Medulla oblongata (tissue), 1 donor: ENCODE measurements around the gene TUBB4A.
"Not testable (repeated sequence)": the region's sequence is repeated elsewhere in the genome, so short reads cannot be mapped to it uniquely, and the experiment has no call there.

Experiments
- DNase-seq: peaks from one replicate; pipeline ENCODE4 v3.0.0-alpha.2; 2015; ENCODE audit errors: extremely low spot score

TUBB4A gene

GRCh38 chr19:6524311-6524710, 22.2 kb upstream of the TUBB4A start:
- no peak for DNase-seq

GRCh38 chr19:6522712-6523111, 20.6 kb upstream of the TUBB4A start:
- DNase-seq = no peak

- DNase-seq = no peak
Measured at GRCh38 chr19:6521718-6522646, 19.9 kb upstream of the TUBB4A start.

DNA sequence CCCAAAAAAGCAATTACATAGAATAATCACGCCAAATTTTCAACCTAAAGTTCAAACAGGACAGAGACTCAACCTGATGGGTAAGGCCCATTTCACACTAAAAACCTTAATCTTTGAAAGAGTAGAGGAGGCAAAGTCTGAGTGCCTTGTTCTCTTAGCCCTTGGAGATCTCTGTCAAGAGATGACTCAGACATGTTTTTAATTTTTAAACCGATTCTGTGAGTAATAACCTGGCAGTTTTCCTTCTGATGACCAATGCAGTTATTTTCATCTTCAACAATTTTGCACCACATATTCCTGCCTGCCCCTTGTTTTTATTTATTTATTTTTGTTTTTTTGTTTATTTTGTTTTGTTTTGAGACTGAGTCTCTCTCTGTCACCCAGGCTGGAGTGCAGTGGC, 17.2 kb upstream of the TUBB4A start:
- no peak for DNase-seq

- no peak for DNase-seq
Measured at GRCh38 chr19:6518145-6518911, 16.2 kb upstream of the TUBB4A start.

- peak; percentile 95 for DNase-seq
Measured at GRCh38 chr19:6516659-6517291, 14.7 kb upstream of the TUBB4A start.

DNA sequence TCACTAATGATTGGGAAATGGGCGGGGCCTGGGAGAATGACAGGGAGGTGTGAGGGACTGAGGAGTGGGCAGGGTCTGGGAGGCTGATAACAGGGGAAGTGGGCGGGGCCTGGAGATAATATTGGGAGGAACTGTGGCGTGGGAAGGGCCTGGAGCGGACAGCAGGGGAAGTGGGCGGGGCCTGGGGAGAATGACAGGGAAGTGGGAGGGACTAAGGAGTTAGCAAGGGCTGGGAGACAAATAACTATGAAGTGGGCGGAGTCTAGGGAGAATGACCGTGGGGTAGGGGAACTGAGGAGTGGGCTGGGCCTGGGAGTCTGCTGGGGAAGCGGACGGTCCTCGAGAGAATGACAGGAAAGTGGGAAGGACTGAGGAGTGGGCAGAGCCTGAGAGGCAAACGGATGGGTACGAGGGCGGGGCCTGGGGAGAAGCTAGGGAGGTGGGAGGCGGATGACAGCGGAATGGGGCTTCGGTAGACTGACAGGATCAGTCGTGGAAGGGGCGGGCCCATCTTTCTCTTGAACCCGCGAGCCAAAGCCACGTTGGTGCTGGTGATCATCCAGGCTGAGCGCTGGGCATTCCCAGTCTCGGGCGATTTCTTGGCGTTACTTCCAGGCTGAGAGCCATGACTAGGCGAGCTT, 14.0 kb upstream of the TUBB4A start:
- peak; percentile 97 for DNase-seq

GRCh38 chr19:6514926-6515544, 12.9 kb upstream of the TUBB4A start:
- no peak for DNase-seq

GRCh38 chr19:6514089-6514488, 12.0 kb upstream of the TUBB4A start:
- no peak for DNase-seq

GRCh38 chr19:6510618-6511017, 8.5 kb upstream of the TUBB4A start:
- no peak for DNase-seq

DNA sequence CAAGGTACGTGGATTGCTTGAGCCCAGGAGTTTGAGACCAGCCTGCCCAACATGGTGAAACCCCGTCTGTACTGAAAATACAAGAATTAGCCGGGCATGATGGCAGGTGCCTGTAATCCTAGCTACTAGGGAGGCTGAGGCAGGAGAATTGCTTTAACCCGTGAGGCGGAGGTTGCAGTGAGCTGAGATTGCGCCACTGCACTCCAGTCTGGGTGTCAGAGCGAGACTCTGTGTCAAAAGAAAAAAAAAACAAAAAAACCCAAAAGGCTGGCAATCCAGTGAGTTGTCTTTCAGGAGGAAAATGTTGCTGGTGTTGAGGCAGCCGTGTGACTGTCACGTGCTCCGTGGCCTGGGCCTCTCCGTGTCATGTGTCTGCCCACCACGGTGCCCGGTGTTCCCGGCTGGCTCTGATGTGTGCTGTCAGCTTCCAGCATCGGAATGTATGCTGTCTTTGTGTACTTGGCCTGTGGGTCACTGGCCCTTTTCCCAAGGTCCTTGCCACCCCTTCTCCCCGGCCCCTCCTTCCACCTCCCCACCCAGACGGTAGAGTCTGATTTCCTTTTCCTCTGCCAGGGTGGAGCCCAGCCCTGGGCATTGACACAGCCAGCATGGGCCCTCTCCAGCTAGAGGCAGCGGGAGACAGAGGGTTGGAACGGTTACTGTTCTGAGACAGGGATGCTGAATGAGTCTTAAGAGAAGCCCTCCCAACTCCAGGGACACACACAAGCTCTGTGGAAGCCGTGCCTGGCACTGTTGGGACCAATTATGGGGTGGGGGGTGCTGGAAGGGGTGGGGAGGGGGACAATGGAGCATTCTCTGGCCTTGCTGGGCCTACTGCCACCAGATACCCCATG, 7.2 kb upstream of the TUBB4A start:
- peak; percentile 96 for DNase-seq

- DNase-seq = not testable (repeated sequence)
Measured at GRCh38 chr19:6508028-6508771, 6.1 kb upstream of the TUBB4A start.

GRCh38 chr19:6503407-6504201, 1.5 kb upstream of the TUBB4A start:
- DNase-seq = no peak

DNA sequence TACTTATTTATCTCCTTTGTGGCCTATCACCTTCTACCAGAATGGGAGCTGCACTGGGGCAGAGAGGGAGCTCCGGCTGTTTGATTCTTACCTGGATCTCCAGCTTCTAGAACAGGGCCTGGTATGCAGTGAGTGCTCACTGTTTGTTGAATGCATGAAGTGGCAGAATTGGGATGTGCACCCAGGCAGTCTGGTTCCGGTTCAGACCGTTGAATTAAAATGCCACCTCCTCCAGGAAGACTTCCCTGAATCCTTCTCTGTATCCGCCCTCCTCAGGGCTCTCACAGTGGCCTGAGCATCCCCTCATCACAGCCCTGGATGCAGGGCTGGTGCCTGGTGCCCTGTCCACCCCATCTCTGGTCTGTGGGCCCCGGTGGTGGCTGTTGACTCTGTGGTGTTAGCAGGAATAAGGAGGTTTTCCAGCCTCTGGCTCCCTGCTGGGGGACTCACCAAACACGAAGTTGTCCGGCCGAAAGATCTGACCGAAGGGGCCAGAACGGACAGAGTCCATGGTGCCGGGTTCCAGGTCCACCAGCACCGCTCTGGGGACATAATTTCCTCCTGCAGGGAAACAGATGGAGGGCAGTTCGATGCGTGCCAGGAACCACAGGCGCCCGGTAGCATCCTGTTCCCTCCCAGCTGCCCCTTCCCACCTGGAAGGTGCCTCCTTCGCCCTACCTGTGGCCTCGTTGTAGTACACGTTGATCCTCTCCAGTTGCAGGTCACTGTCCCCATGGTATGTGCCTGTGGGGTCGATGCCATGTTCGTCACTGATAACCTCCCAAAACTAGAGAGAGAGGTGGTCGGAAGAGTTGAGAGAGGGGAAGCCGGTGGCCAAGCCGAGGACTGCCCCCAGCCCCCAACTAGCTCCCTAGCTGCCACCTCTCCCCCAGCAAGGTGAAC, 1.0 kb downstream of the TUBB4A start:
- DNase-seq = no peak

DNA sequence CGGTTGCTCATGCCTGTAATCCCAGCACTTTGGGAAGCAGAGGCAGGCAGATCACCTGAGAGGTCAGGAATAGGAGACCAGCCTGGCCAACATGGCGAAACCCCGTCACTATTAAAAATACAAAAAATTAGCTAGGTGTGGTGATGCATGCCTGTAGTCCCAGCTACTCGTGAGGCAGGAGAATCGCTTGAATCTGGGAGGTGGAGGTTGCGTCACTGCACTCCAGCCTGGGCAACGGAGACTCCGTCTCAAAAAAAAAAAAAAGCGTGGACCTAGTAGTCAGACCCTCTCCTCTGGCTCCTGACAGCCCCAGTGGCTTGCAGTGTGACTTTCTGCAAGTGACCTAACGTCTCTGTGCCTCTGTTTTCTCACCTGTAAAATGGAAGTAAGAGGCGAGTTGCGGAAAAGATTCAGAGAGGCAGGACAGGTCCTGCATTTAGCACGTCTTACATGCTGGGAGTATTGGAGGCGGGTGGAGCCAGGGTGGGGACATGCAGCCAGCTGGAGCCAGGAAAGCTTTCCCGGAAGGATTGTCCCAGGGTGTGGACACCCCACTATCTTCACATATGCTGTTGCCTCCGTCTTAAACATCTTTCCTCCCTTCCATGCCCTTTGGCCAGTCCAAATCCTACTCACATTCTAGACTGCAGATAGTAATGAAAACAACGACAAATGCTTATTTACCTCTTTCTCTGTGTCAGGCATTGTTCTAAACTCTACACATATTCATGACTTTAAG, 2.9 kb downstream of the TUBB4A start:
- DNase-seq = no peak

GRCh38 chr19:6498294-6499036, 3.6 kb downstream of the TUBB4A start:
- DNase-seq = no peak
